Mammary epithelial cell (primary cell): Measurements from ENCODE around the gene SIN3A.

Experiments used
- EZH2 ChIP-seq: IDR thresholded peaks from 2 replicates; pipeline ENCODE4 v1.6.1; 2012; ENCODE audit warnings: low read length, inconsistent platforms, borderline replicate concordance
- TF ChIP-seq, protein P1 (sequence below), 2 donors: IDR thresholded peaks in 1 of 2; conservative IDR thresholded peaks in 1 of 2; 2 replicates each; pipeline ENCODE4 v1.5.1; 2011 to 2012; ENCODE audit warnings: inconsistent platforms in 2 of 2, low read length in 2 of 2, mild to moderate bottlenecking in 2 of 2, control low read depth in 1 of 2, low read depth in 1 of 2; ENCODE audit not compliant: insufficient read depth in 1 of 2; ENCODE audit errors: extremely low read depth in 1 of 2

- TF ChIP-seq, protein P1, sequence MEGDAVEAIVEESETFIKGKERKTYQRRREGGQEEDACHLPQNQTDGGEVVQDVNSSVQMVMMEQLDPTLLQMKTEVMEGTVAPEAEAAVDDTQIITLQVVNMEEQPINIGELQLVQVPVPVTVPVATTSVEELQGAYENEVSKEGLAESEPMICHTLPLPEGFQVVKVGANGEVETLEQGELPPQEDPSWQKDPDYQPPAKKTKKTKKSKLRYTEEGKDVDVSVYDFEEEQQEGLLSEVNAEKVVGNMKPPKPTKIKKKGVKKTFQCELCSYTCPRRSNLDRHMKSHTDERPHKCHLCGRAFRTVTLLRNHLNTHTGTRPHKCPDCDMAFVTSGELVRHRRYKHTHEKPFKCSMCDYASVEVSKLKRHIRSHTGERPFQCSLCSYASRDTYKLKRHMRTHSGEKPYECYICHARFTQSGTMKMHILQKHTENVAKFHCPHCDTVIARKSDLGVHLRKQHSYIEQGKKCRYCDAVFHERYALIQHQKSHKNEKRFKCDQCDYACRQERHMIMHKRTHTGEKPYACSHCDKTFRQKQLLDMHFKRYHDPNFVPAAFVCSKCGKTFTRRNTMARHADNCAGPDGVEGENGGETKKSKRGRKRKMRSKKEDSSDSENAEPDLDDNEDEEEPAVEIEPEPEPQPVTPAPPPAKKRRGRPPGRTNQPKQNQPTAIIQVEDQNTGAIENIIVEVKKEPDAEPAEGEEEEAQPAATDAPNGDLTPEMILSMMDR (conservative IDR thresholded peaks at IDR 0.05 in 1 of 2, IDR thresholded peaks at IDR 0.05 in 1 of 2; ENCODE audit: extremely low read depth in 1 of 2, insufficient read depth in 1 of 2, low read depth in 1 of 2, low read length in 2 of 2), result no peak
- no peak for TF ChIP-seq EZH2
Measured at GRCh38 chr15:75353604-75354003, 97.9 kb downstream of the SIN3A start.
